EL (cell line): ENCODE measurements around the gene PFDN2.

Experiments used
- DNase-seq: peaks from one replicate; pipeline ENCODE4 v3.0.0-alpha.2; 2016

PFDN2 gene

DNA sequence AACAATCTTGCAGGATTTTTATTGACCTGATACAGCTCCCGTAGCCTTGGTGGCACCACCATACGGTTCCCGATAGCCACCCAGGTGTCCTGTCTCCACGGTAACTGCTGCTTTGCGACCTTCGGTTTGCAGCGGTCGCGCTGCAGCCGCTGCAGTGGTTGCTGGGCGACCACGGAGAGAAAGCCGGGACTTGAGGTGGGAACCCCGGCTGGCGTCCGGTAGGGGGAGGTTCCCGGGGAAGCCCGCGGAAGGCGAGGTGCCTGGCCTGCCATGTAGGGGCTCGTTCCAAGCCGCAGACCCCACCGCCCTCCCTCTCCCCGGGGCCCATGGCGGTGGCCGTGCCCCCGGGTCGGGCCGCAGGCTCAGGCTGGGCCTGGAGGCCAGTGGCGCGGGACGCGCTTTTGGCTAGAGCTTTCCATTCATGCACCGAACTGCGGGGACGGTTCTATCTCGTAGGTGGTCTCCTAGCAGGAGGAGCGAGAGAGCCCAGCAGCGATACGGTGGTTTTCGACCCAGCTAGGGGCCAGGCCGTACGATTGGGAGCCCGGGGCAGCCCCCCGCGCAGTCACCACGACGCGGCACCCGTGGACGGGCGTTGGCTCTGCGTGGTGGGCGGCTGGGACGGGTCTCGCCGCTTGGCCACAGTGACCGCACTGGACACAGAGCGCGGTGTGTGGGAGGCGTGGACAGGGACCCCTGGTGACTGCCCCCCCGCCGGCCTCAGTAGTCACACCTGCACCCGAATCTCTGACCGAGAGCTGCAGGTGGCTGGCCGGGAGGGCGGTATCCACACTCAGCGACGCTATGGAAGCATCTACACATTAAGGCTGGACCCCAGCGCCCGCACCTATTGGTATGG lies 19.4 kb downstream of the PFDN2 start, which contains the start of gene KLHDC9:
Gene KLHDC9, plus strand, starts transcription at position 152 of the 859 bp plus-strand sequence. Its CDS starts 175 bp downstream, at position 327.
- DNase-seq, result peak; percentile 70

DNA sequence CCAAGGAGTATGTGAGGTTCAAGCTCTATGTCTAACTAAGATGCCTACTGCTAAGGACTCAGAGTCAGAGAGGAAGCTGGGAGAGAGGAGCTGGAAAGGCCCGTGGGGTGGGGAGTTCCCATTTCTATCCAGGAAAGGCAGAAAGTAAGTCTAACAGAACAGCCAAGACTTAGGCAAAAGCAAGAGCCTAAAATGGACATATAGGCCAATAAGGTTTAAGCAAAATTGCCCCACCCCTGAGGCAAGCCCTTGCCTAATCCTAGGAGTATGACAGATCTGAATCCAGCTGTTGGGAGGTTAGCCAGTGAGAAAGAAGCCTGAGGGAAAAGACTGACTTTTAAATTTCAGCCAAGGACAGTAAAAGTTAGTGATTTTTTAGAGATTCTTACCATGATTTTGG lies 21.3 kb downstream of the PFDN2 start:
- DNase-seq, result no peak

DNA sequence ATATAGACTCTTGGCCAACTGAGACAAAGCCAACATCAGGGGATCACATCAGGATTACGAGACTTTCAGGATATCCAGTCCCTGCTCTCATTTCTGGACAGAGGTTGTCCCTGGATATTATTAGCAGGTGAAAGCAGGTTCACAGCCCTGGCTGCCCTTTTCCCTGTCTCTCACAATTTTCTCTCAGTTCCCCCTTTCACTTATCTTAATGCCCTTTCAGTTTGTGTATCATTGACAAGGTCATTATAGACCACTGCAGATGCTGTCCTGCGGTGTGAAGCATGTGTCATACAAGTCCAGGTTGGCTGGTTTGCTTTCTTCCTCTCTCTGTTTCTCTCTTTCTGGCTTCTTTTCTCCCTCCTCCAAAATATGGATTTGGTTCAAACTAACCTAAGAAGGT lies 21.8 kb downstream of the PFDN2 start:
- no peak for DNase-seq

DNA sequence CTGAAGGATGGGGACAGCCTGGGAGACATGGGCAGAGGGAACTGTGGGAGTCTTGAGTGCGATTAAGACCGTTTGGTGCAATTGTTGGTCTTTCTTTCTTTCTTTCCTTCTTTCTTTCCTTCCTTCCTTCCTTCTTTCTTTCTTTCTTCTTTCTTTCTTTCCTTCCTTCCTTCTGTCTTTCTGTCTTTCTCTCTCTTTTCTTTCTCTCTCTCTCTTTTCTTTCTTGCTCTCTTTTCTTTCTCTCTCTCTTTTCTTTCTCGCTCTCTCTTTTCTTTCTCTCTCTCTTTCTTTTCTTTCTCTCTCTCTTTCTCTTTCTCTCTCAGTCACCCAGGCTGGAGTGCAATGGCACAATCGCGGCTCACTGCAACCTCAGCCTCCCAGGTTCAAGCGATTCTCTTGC lies 22.6 kb downstream of the PFDN2 start:
- no peak for DNase-seq

DNA sequence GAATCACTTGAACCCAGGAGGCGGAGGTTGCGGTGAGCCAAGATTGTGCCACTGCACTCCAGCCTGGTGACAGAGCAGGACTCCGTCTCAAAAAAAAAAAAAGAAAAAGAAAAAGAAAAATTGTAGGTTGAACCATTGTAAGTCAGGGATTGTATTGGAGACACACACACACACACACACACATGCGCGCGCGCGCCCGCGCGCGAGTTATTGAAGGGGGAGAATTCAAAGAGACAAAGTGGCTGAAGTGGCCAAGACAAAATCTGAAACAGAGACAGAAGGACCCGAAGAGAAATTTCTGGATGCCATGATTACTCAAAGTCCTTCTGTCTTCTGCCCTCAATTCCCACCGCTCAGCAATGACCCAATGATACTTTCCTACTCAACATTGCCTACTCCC lies 23.4 kb downstream of the PFDN2 start:
- no peak for DNase-seq

DNA sequence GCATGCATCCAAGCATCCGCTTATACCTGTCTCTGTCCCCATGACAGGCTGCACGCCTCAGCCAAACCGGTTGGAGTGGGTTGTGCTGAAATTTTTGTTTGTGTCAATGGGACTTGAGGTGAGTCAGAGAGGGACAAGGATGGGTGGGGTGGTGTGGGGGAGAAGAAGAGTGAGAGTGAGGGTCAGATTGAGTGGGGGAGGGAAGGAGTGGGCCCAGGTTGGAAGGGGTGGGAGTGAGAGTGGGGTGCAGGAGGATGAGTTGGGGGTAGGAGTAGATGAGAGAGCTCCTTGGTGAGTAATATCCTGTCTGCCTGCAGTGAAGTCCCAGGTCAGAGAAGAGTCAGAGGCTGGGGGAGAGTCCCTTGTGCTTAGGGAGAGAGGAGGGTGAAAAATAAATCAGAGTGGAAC lies 25.2 kb downstream of the PFDN2 start:
- DNase-seq, result peak; percentile 52

DNA sequence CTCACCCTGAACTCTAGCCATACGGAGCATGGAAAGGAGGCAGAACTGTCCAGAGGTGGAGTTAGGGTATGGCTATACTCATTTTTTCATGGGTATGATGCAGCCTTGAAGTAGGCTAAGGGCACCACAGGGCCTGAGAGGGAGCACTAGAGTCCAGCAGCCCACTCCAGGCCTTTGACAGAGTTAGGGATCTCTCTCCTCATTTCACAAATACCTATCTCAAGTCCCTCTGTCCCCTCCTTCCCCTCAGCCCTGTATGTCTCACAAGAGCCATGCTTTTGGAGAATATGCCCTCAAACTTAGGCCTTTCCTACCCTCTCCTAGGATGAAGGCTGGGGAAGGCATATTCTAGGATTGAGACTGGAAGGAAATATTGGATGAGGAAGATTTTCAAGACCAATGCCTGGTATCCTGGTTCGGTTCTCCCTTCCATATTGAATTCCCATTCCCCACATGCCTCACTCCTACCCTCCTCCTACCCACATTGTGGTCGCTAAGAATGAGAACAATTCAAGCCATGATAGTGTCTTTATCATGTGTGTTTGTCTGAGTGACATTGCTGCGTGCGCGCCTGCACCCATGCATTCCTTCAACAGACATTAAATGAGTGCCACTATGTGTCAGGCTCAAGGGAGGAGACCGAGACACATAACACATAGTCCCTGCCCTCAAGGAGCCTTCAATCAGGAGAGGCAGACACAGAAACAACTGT lies 25.9 kb downstream of the PFDN2 start:
- no peak for DNase-seq

DNA sequence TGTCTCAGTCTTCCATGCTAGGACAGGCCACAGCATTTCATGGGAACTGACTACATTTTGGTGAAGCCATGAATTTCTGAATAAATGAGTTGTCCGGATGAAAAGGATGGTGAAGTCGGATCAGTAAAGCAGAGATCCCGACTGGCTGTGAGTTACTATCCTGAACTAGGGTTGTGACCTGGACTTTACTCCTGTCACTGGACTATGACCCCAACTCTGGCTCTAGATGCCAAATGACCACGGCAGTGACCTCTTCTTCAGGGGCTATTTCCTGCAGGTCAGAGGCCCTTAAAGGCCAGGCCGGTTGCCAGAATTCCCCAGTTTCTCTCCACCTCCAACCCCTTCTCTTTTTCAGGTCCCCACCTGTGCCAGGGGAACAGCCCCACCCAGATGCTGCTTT lies 26.7 kb downstream of the PFDN2 start:
- DNase-seq, result no peak

DNA sequence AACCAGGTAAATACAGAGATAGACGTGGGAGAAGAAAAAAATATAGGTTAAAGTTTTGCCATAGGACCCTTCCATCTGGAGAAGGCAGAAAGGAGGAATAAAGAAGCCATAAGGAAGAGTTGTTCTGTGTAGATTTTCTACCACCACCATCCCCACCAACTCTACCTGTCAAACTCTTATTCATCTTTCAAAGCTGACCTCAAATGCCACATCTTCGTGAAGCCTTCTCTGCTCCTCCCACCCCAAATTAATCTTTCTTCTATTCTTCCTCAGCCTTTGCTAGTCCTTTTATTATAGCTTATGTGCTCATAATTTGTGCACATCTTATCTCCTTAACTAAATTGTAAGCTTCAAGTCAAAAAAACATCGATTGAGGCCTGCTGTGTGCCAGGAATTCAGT lies 27.2 kb downstream of the PFDN2 start:
- DNase-seq, result no peak

DNA sequence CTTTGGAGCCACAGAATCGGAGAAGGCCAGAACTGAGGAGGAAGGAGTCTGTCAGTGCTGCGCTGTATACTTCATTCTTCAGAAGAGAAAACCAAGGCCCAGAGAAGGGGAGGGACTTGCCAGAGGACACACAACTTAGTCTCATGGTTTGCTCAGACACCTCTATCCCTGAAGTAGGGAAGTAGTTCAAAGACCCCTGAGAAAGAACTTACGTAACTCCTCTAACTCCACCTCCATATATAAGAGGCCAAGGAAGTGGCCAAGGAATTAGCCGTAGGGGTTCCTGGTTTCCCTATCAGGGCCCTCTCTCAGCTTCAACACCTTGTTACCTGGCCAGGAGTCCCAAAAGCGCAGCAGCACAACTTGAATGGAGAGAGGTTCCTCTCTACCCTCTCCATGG lies 27.9 kb downstream of the PFDN2 start:
- DNase-seq, result no peak

DNA sequence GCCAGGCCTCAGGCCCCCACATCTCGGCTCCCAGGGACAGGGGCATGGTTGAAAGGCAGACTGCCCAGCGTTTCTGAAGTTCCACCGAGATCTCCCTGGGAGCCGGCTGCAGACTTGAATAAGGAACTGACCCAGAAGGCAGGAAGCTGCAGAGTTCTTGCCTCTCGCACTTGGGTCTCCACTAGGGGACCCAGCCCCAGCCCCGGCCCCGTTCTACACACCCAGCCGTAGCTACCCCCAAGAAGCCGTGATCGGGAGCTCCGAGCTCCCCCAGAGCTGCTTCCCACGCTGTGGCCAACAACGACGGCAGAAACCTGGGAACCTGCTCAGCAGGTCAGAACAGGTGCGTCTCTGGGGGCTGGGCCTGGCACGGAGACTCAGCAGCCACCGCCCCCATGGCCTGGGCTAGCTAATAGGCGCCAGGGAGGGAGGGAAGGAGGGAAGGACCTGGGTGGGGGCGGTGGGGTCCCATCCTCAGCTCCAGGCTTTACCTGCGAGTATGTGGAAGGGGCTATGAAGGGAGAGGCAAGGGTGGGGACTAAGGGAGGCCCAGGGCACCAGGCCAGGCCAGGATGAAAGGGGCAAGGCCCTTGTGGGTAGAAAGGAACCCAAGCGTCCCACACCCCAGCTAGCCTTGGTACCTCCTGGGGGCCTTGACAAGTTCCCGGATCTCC lies 28.4 kb downstream of the PFDN2 start, which contains the start of gene NECTIN4:
Gene NECTIN4, minus strand, starts transcription at position 308 of the 674 bp plus-strand sequence. Its CDS starts 262 bp downstream, at position 46.
- DNase-seq, result no peak

DNA sequence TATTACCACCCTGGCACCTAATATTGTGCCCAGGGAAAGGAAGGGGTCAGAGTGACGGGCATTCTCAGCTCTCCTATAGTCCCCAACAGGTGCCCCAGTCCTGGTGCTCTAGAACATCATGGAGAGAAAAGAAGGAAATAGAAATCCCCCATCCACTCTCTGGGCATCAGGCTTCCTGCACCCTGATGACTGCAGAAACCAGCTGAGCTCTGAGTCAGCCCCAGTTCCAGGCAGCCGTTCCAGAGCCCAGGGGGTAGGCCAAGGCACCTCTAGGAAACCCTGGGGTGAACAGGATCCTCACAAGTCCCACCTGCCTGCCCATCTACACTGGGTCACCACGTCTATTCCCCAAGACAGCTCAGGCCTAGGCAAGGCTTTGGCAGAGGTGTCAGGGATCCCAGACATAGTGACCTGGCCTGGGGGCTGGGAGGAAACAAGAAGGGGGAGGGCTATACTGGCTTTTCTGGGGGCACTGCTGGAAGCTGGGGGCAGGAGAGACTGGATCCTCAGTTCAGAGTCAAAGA lies 29.2 kb downstream of the PFDN2 start:
- DNase-seq, result peak; percentile 57

DNA sequence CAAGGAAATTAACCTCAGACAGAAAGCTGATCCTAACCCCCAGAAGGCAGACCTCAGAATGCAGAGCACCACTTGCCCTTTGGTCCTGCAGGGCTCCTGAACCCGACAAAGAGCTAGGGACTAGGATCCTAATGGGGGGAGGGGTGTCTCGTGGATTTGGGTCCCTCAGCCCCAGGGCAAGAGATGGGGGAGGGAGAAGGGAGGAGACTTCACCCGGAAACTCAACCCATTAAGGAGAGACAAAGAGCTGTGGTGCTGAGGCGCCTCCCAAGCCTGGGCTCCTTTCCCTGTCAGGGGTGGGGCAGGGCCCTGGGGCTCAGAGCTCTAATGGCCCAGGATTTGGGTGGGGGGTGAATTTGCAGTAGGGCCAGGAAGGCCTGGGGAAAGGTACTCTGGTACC lies 31.4 kb downstream of the PFDN2 start:
- DNase-seq, result no peak

DNA sequence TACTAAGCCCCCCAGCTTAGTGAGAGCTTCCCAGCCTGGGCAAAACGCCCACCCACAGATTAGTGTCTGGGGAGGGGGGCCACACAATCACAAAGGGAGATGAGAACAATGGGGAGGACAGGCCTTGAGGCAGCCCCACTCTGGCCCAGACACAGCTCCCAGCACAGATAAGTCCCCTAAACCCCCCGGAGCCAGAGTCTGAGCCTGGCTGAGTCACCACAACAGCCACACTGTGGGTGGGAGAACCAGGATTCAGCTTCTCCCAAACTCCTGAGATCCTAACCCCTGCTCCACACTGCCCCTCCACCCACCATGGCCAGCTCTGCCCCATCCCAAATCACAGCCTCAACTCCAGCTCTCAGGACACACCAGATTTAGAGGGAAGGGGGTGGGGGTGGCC lies 32.7 kb downstream of the PFDN2 start:
- peak; percentile 53 for DNase-seq

DNA sequence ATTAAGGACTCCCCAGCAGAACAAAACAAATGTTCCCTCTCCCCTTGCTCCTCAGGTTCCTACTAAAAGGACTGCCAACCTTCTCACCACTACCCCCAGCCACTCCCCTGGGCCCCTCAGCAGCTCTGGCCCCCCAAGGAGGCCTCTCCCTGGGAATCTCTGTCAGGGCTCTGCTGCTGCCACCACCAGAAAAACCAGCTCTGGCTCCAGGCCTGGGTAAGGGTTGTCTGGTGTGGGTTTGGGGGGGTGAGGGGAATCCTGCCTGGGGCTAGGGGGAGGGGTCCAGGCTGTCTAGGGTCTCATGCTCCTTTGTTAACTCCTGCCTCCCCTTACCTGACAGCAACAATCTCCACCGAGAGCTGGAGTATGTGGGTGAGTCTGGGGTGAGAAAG lies 33.2 kb downstream of the PFDN2 start:
- no peak for DNase-seq

DNA sequence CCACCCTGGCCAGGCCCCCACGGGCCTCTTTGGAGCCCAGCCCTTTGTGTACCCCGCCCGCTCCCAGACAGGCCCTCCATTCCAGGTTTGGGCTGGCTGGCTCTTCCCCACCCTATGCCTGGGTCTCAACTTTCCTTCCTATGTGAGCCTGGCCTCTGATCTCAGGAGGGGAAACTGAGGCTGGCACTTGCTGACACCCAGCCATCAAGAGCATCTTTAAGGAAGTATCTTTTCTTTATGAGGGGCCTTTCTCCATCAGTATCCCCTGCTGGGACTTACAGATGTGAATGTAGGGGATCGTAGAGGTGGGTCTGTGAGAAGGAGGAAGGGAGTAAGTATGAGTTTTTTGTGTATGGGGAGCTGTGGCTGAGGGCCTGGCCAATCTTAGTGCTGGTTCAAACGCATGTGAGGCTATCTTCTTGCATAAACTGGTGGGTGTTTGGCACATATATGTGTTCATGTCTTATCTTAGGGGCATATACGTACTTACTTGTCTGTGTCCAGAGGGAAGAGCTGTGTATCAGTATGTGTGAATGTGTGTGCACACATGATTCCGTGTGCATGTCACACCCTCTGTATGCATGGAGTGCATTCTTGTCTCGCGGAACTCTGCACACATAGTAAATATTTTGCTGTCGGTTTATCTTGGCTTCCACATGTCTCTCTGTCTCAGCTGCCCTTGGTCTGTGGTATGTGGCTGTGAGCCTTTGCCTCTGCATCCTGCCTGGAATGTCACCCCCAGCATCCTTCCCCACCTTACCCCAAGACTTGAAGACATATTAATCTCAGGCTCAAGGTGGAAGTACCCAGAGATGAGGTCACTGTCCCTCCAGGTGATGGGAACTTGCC lies 33.9 kb downstream of the PFDN2 start:
- DNase-seq, result no peak

DNA sequence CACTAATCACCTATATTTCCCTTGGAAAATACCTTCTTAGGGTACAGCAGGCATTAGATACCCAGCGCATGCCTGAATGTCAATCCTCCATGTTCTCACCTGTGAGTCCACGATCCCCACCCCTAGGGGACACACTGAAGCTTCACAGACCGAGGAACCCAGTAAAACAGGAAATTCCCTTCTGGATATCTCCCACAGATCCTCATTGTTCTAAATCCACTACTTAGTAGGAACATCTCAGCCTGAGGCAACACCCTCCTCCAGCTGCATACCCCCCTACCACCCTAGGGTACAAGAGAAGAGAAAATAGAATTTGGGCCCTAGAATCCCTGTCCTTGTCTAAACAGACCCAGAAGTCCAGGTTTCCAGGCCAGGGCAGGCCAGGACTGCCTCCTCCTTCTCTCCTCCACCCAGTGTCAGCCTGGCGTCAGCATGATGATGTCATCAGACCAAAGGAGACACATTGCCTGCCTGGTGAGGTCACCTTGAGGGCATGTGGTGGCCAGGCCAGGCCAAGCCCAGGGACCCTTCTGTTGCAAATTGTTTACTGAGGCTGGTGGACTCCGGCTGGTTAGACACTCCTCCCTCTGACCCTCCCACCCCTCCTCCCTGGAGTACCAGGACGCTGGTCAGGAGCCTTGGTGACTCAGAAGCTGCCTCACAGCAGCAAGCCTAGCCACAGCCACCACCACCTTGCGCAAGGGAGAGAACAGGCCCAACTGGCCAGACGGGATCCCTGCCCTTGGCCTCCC lies 34.7 kb downstream of the PFDN2 start:
- peak; percentile 94 for DNase-seq

DNA sequence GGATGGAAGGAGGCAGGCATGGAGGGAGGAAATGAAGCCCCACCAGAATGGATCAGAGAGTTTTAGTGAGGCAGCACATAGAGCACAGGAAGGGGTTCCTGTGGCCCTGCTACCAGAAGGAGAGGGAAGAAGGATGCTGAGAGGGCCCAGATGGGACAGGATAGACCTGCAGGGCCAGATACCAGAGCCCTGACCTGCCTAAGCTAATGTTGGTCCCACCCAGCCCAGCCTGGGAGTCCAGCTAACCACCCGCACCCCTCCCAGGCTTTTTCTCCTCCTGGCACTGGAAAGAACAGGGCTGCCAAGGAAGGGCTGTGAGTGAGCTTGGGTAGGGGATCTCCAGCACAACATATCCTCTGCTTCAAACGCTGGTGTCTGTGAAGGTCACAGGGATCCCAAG lies 35.4 kb downstream of the PFDN2 start:
- no peak for DNase-seq

DNA sequence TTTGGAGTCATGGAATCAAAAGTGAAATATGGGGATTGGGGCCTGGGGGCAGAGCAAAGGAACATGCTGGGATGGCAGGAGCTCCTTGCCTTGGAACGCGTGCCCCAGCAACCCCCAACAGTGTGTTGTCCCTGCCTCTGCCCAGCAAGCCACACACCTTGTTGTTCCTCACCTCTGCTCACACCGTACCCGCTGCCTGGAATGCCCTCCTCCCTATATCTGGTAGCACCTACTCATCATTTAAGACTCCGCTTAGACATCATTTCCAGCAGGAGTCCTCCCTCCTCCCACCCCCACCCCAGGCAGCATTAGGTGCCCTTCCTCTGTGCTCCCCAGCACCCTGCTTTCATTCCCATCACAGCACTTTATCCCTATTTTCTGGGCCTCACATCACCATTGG lies 36.3 kb downstream of the PFDN2 start:
- DNase-seq, result no peak

DNA sequence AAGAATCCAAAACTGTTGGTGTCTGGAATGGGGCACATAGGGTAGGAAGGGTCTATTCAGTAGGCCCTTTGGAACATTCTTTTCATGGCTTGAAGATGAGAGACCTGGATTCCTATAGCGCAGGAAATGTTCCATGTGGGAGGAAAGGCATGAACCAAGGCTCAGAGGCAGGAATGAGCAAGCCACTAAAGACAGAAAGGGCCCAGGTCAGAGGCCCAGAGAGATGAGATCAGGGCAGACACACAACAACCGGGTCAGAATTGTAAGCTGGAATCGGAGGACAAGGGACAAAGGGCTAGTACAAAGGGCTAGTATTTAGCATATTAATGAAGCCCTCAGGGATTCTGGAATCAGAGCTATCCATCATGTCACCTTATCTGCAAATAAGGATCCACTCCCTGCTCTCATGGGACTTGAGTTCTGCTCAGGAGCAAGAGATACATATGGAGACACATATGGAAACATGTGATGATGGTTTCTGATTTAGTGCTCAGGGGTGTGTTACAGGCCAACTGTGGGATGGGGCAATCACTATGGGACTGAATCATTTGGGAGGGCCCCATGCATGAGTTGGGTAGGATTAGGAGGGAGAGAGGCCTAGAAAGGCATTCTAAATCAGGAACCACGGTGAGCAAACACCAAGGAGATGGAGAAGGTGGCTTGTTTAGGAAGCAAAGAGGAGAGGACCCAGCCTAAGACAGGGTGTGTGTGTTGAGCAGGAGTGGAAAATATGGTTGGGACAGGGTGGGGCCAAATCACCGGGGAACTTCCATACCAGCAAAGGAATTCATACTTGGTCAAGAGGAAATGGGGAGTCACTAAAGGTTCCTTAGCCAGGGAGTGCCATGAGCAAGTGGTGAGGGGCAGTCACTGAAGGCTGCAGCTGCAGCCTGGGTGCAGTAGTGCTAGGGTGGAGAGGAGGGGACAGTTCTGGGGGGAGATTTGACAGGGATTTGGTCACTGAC lies 37.1 kb downstream of the PFDN2 start:
- DNase-seq, result peak; percentile 49
